Erythroblast (primary cell): Measurements from ENCODE around the gene CKS1B.

Experiments
- GATA1 ChIP-seq: IDR thresholded peaks from 2 replicates; pipeline ENCODE4 v1.6.1; 2011; ENCODE audit warnings: low read depth, mild to moderate bottlenecking, control low read depth, low read length, moderate library complexity
- POLR2A ChIP-seq: IDR thresholded peaks from 2 replicates; pipeline ENCODE4 v1.6.1; 2011; ENCODE audit warnings: mild to moderate bottlenecking, low read length

DNA sequence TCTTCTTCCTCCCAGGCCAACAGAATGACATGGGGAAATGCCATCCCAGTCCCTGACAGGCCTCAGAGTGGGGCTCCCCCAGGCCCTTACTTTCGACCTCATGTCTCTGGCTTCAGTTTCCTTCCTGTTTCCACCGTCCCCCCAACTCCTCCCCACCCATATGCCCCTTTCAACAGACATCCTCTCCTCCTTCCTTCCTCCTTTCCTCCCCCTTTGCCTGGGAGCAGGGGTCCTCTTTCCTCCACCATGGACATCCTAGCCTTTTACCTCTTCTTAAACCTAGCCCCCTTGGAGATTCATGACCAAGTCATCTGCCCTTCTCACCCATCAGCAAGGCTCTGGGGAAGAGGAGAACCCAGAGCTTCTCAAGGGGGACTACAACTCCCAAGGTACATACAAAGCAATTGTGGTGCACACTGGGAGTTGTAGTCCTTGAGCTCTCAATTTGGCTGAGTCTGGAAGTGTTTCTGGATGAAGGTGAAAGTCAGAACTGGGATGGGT is 32.2 kb downstream of the CKS1B start:
- no peak for TF ChIP-seq POLR2A
- no peak for TF ChIP-seq GATA1
